HEK293 (cell line): ENCODE data around the gene TRAFD1.
A peak's percentile ranks its signal among the peaks of the same experiment; 100 is the strongest.

ENCODE experiments used
- CTCF ChIA-PET: fragments of 350-600 bp; formaldehyde crosslinking; extraction: SDS; loops from one replicate; lab custom pipeline; 2021; ENCODE audit warnings: antibody characterized with exemption; lab: Yijun Ruan, JAX
- POLR2A ChIA-PET: fragments of 300-600 bp; formaldehyde crosslinking; extraction: SDS; loops from one replicate; lab custom pipeline; 2020; ENCODE audit warnings: antibody characterized with exemption, inconsistent platforms; lab: Yijun Ruan, JAX
- H3K27ac ChIP-seq: fragments of 200-500 bp; sonication (Bioruptor generic); 2 replicates; pipeline ENCODE4 v1.5.1; 2014; ENCODE audit warnings: low read depth, low read length, control low read depth, inconsistent platforms; ENCODE audit errors: extremely low read depth
- H3K36me3 ChIP-seq, 2 experiments: fragments of 200-500 bp in 1 of 2; sonication (Bioruptor generic) in 1 of 2; 1 replicate in 1 of 2; 2 replicates in 1 of 2; pipeline ENCODE4 v1.5.1; 2014 to 2017; ENCODE audit warnings: inconsistent platforms in 2 of 2, low read length in 2 of 2; ENCODE audit not compliant: control insufficient read depth in 2 of 2, insufficient read depth in 1 of 2
- H3K4me1 ChIP-seq: fragments of 200-500 bp; sonication (Bioruptor generic); 2 replicates; pipeline ENCODE4 v1.5.1; 2014; ENCODE audit warnings: mild to moderate bottlenecking, low read length, inconsistent platforms; ENCODE audit not compliant: control insufficient read depth, insufficient read depth
- H3K4me3 ChIP-seq: 2 replicates; pipeline ENCODE4 v1.5.1; 2011; ENCODE audit warnings: low read depth, mild to moderate bottlenecking, control low read depth, low read length, moderate library complexity
- H3K9me3 ChIP-seq: fragments of 200-500 bp; sonication (Bioruptor generic); 2 replicates; pipeline ENCODE4 v1.5.1; 2014; ENCODE audit warnings: low read depth, low read length, inconsistent platforms; ENCODE audit not compliant: control insufficient read depth, insufficient read depth
- CTCF ChIP-seq: fragments of 450-650 bp; formaldehyde crosslinking; IDR thresholded peaks from 2 replicates; pipeline ENCODE4 v1.5.1; 2016; ENCODE audit warnings: missing biosample characterization, missing genetic modification characterization
- EGR2 ChIP-seq: fragments of 450-650 bp; formaldehyde crosslinking; IDR thresholded peaks from 2 replicates; pipeline ENCODE4 v1.5.1; 2016; ENCODE audit warnings: low read depth, missing biosample characterization, missing genetic modification characterization
- KLF16 ChIP-seq: fragments of 450-650 bp; formaldehyde crosslinking; IDR thresholded peaks from 2 replicates; pipeline ENCODE4 v1.5.1; 2017; ENCODE audit warnings: missing biosample characterization, missing genetic modification characterization
- OSR2 ChIP-seq: fragments of 450-650 bp; formaldehyde crosslinking; IDR thresholded peaks from 2 replicates; pipeline ENCODE4 v1.5.1; 2016; ENCODE audit warnings: missing biosample characterization, missing genetic modification characterization
- PRDM1 ChIP-seq: fragments of 450-650 bp; formaldehyde crosslinking; IDR thresholded peaks from 2 replicates; pipeline ENCODE4; 2016; ENCODE audit warnings: missing biosample characterization, missing genetic modification characterization
- REST ChIP-seq: fragments of 450-650 bp; formaldehyde crosslinking; IDR thresholded peaks from 2 replicates; pipeline ENCODE4 v1.5.1; 2016; ENCODE audit warnings: missing biosample characterization, missing genetic modification characterization
- YY1 ChIP-seq: fragments of 450-650 bp; formaldehyde crosslinking; IDR thresholded peaks from 2 replicates; pipeline ENCODE4 v1.5.1; 2018; ENCODE audit warnings: missing biosample characterization, missing genetic modification characterization
- ZBTB17 ChIP-seq: fragments of 450-650 bp; formaldehyde crosslinking; IDR thresholded peaks from 2 replicates; pipeline ENCODE4 v1.5.1; 2016; ENCODE audit warnings: missing biosample characterization, missing genetic modification characterization
- ZBTB20 ChIP-seq: fragments of 450-650 bp; formaldehyde crosslinking; IDR thresholded peaks from 2 replicates; pipeline ENCODE4 v1.5.1; 2016; ENCODE audit warnings: missing biosample characterization, missing genetic modification characterization
- ZFHX2 ChIP-seq: fragments of 450-650 bp; formaldehyde crosslinking; conservative IDR thresholded peaks from 2 replicates; pipeline ENCODE4 v1.5.1; 2016; ENCODE audit warnings: missing biosample characterization, missing genetic modification characterization
- ZNF26 ChIP-seq: fragments of 450-650 bp; formaldehyde crosslinking; IDR thresholded peaks from 2 replicates; pipeline ENCODE4 v1.5.1; 2016; ENCODE audit warnings: missing biosample characterization, missing genetic modification characterization
- ZNF341 ChIP-seq: fragments of 450-650 bp; formaldehyde crosslinking; IDR thresholded peaks from 2 replicates; pipeline ENCODE4; 2016; ENCODE audit warnings: low read depth, missing biosample characterization, missing genetic modification characterization
- ZNF394 ChIP-seq: fragments of 450-650 bp; formaldehyde crosslinking; IDR thresholded peaks from 2 replicates; pipeline ENCODE4 v1.5.1; 2016; ENCODE audit warnings: missing biosample characterization, missing genetic modification characterization, mild to moderate bottlenecking, moderate library complexity, borderline replicate concordance
- ZNF585B ChIP-seq: fragments of 450-650 bp; formaldehyde crosslinking; IDR thresholded peaks from 2 replicates; pipeline ENCODE4 v1.5.1; 2016; ENCODE audit warnings: missing biosample characterization, missing genetic modification characterization
- ZNF596 ChIP-seq: fragments of 450-650 bp; IDR thresholded peaks from 2 replicates; pipeline ENCODE4 v1.5.0; 2018; ENCODE audit warnings: missing biosample characterization, mild to moderate bottlenecking, missing genetic modification characterization, moderate library complexity
- ZNF600 ChIP-seq: fragments of 450-650 bp; formaldehyde crosslinking; IDR thresholded peaks from 2 replicates; pipeline ENCODE4 v1.5.1; 2016; ENCODE audit warnings: missing biosample characterization, missing genetic modification characterization
- ZNF639 ChIP-seq: fragments of 450-650 bp; formaldehyde crosslinking; IDR thresholded peaks from 2 replicates; pipeline ENCODE4 v1.5.1; 2016; ENCODE audit warnings: missing biosample characterization, missing genetic modification characterization
- ZNF664 ChIP-seq: fragments of 450-650 bp; formaldehyde crosslinking; IDR thresholded peaks from 2 replicates; pipeline ENCODE4 v1.5.1; 2016; ENCODE audit warnings: missing biosample characterization, missing genetic modification characterization
- ZNF677 ChIP-seq: fragments of 450-650 bp; IDR thresholded peaks from 2 replicates; pipeline ENCODE4 v1.5.0; 2018; ENCODE audit warnings: missing biosample characterization, mild to moderate bottlenecking, missing genetic modification characterization, moderate library complexity
- ZNF692 ChIP-seq: fragments of 450-650 bp; formaldehyde crosslinking; IDR thresholded peaks from 2 replicates; pipeline ENCODE4 v1.5.1; 2016; ENCODE audit warnings: missing biosample characterization, missing genetic modification characterization
- ZSCAN30 ChIP-seq: fragments of 450-650 bp; IDR thresholded peaks from 2 replicates; pipeline ENCODE4 v1.5.1; 2018; ENCODE audit warnings: missing biosample characterization, mild to moderate bottlenecking, missing genetic modification characterization, moderate library complexity

The TRAFD1 gene

GRCh38 chr12:112107306-112108201 is 17.8 kb upstream of the TRAFD1 start:
- H3K36me3 ChIP-seq, result peaks cover 14 to 29% of the 10 kb centered on the region in 2 experiments; a peak in 2 of 3 replicates
- no peaks in the 10 kb centered on the region for H3K9me3 ChIP-seq
- CTCF ChIA-PET, result interaction anchor here (0.7 kb wide), 1 partner anchor 140 kb away, joined by 9 read pairs; no protein-coding TSS in a partner anchor
- peaks cover 18% of the 10 kb centered on the region for H3K4me1 ChIP-seq
- H3K27ac ChIP-seq, result peak overlapping the region; percentile 95
- peak overlapping the region; percentile 88 for H3K4me3 ChIP-seq
- POLR2A ChIA-PET, result interaction anchor here (0.8 to 5.9 kb wide), 6 partner anchors 9 to 95 kb away, joined by 3 to 53 read pairs (median 8); partner anchors contain the start of genes ERP29, TMEM116 and TRAFD1
- TF ChIP-seq OSR2, result peak; percentile 38
- peak; percentile 95 for TF ChIP-seq ZNF664 (tag by site-specific recombination)
- peak; percentile 73 for TF ChIP-seq ZBTB17 (tag by site-specific recombination)
- no peak for TF ChIP-seq ZNF26
- TF ChIP-seq ZNF394 (tag by site-specific recombination), result peak; percentile 94
- TF ChIP-seq ZNF596 (tag by site-specific recombination), result no peak
- no peak for TF ChIP-seq ZNF585B (tag by site-specific recombination)
- TF ChIP-seq REST (tag by site-specific recombination), result peak; percentile 50; the same call in 1 of the 2 replicates
- TF ChIP-seq EGR2 (tag by site-specific recombination), result peak; percentile 52
- 0 out of 2 replicates have a peak, but pooled peaks have one; percentile 69 for TF ChIP-seq ZNF600 (tag by site-specific recombination)
- peak; percentile 16; the same call in 1 of the 2 replicates for TF ChIP-seq ZBTB20 (tag by site-specific recombination)
- TF ChIP-seq KLF16 (tag by site-specific recombination), result 0 out of 2 replicates have a peak, but pooled peaks have one; percentile 23
- peak; percentile 45; the same call in 1 of the 2 replicates for TF ChIP-seq ZFHX2
- TF ChIP-seq ZNF341 (tag by site-specific recombination), result peak; percentile 34; the same call in 1 of the 2 replicates
- no peak for TF ChIP-seq ZNF677 (tag by site-specific recombination)
- TF ChIP-seq PRDM1, result peak; percentile 84

GRCh38 chr12:112108202-112109079 is 16.9 kb upstream of the TRAFD1 start, which contains the start of gene NAA25:
Gene NAA25 (minus strand): TSS chr12:112108783. CDS start chr12:112108773, 10 bp downstream.
- ChIA-PET CTCF (interaction anchor here (1.9 kb wide), 1 partner anchor 15 kb away, joined by 7 read pairs; no protein-coding TSS in a partner anchor), POLR2A (interaction anchor here (0.6 to 5.9 kb wide), 9 partner anchors 8 to 317 kb away, joined by 3 to 53 read pairs (median 5); partner anchors contain the start of genes ERP29, TMEM116 and TRAFD1)
- H3K27ac ChIP-seq, result peak within 1 kb of the TSS; percentile 95
- peaks cover 13 to 24% of the 10 kb centered on the region in 2 experiments; a peak in 2 of 3 replicates for H3K36me3 ChIP-seq
- H3K4me3 ChIP-seq, result peak within 1 kb of the TSS; percentile 88
- no peaks in the 10 kb centered on the region for H3K9me3 ChIP-seq
- peaks cover 18% of the 10 kb centered on the region for H3K4me1 ChIP-seq
- peak; percentile 21; the same call in 1 of the 2 replicates for TF ChIP-seq ZNF692 (tag by site-specific recombination)
- TF ChIP-seq ZSCAN30 (tag by site-specific recombination), result peak; percentile 15; the same call in 1 of the 2 replicates
- 0 out of 2 replicates have a peak, but pooled peaks have one; percentile 4 for TF ChIP-seq ZBTB17 (tag by site-specific recombination)
- peak; percentile 75 for TF ChIP-seq YY1 (tag by site-specific recombination)
- peak; percentile 30; the same call in 1 of the 2 replicates for TF ChIP-seq ZFHX2
- peak; percentile 48; the same call in 1 of the 2 replicates for TF ChIP-seq ZNF639
- TF ChIP-seq CTCF (tag by site-specific recombination), result peak; percentile 16; the same call in 1 of the 2 replicates
